ENCODE measurements around the gene TYW1B. TPM values are rescaled to one million over a fixed set of nuclear protein-coding genes. Genes with fewer than 3 reads are reported as not detected.
"Not testable (repeated sequence)": the region's sequence is repeated elsewhere in the genome, so short reads cannot be mapped to it uniquely, and the experiment has no call there.

Gene TYW1B
- 1 to 10 TPM; 1.7 to 4.5 (median 3.2) TPM for total RNA-seq

GRCh38 chr7:72827839-72828591 is at the start of gene TYW1B:
TYW1B (minus strand) TSS chr7:72828200; CDS start chr7:72828075, 125 bp downstream.
- peak; percentile 95 for ATAC-seq
- 0% methylated on average over 5 to 20 of the region's 49 CpGs for WGBS, 2 donors (ENCODE audit: low coverage in 1 of 2)
- H3K27ac ChIP-seq: peak within 1 kb of the TSS; percentile 91 to 99 (median 96)
- peak within 1 kb of the TSS; percentile 73 to 76 for H3K4me3 ChIP-seq
- TF ChIP-seq CTCF (IDR thresholded peaks at IDR 0.05) (peak in 2 of 4 experiments; percentile 42 to 47), POLR2A (IDR thresholded peaks at IDR 0.05) (peak; percentile 75 to 83), POLR2AphosphoS5 (IDR thresholded peaks at IDR 0.05) (peak; percentile 95)
- peaks cover 0 to 21% of the 10 kb centered on the region in 2 donors for H3K36me3 ChIP-seq
- not testable (repeated sequence) for H3K9me3 ChIP-seq, H3K27me3 ChIP-seq
- peaks cover 6 to 46% (median 17%) of the 10 kb centered on the region in 3 donors for H3K4me1 ChIP-seq

GRCh38 chr7:72867591-72867990 is 39.6 kb upstream of the TYW1B start:
- not testable (repeated sequence) for H3K27me3 ChIP-seq, H3K4me1 ChIP-seq, H3K9me3 ChIP-seq, H3K36me3 ChIP-seq, H3K27ac ChIP-seq, ATAC-seq, H3K4me3 ChIP-seq
- WGBS, 2 donors (ENCODE audit: low coverage in 1 of 2): 100% methylated on average over 3 of the region's 7 CpGs; no CpG with 5 or more reads in 1 of the 2 donors

- not testable (repeated sequence) for H3K36me3 ChIP-seq, H3K4me3 ChIP-seq, H3K4me1 ChIP-seq, ATAC-seq, H3K27me3 ChIP-seq, H3K27ac ChIP-seq, H3K9me3 ChIP-seq
- 85 to 86% methylated on average over 1 to 8 of the region's 9 CpGs for WGBS, 2 donors (ENCODE audit: low coverage in 1 of 2)
These were observed 30.9 kb upstream of the TYW1B start for GRCh38 chr7:72858846-72859400.

GRCh38 chr7:72857925-72858324 is 29.9 kb upstream of the TYW1B start:
- WGBS, 2 donors (ENCODE audit: low coverage in 1 of 2): 0 to 57% methylated on average over 1 of the region's 1 CpG
- not testable (repeated sequence) for H3K4me3 ChIP-seq, H3K9me3 ChIP-seq, H3K36me3 ChIP-seq, H3K27me3 ChIP-seq, H3K27ac ChIP-seq, ATAC-seq, H3K4me1 ChIP-seq

- H3K9me3 ChIP-seq, H3K4me1 ChIP-seq, ATAC-seq, H3K36me3 ChIP-seq, H3K4me3 ChIP-seq, H3K27me3 ChIP-seq, H3K27ac ChIP-seq: not testable (repeated sequence)
- WGBS, 2 donors (ENCODE audit: low coverage in 1 of 2): 67% methylated on average over 1 of the region's 6 CpGs; no CpG with 5 or more reads in 1 of the 2 donors
These were observed 27.3 kb upstream of the TYW1B start for GRCh38 chr7:72855261-72855660.

- not testable (repeated sequence) for H3K27me3 ChIP-seq, ATAC-seq, H3K4me1 ChIP-seq, H3K9me3 ChIP-seq, H3K36me3 ChIP-seq, H3K4me3 ChIP-seq, H3K27ac ChIP-seq
- WGBS, 2 donors (ENCODE audit: low coverage in 1 of 2): no CpG with 5 or more reads among the region's 2 CpGs
These were observed 24.9 kb upstream of the TYW1B start for GRCh38 chr7:72852937-72853336.

GRCh38 chr7:72850746-72851145 is 22.7 kb upstream of the TYW1B start:
- H3K4me1 ChIP-seq, ATAC-seq, H3K9me3 ChIP-seq, H3K27ac ChIP-seq, H3K27me3 ChIP-seq, H3K36me3 ChIP-seq, H3K4me3 ChIP-seq: not testable (repeated sequence)
- WGBS, 2 donors (ENCODE audit: low coverage in 1 of 2): 80 to 87% methylated on average over 1 to 3 of the region's 3 CpGs

- not testable (repeated sequence) for H3K9me3 ChIP-seq, H3K27ac ChIP-seq, H3K4me3 ChIP-seq, H3K27me3 ChIP-seq, H3K4me1 ChIP-seq, ATAC-seq
- H3K36me3 ChIP-seq: peaks cover 0 to 11% of the 10 kb centered on the region in 2 donors
- WGBS, 2 donors (ENCODE audit: low coverage in 1 of 2): 78% methylated on average over 6 of the region's 15 CpGs; no CpG with 5 or more reads in 1 of the 2 donors
These were observed 16.1 kb upstream of the TYW1B start for GRCh38 chr7:72844146-72844545.

GRCh38 chr7:72843166-72843565 is 15.2 kb upstream of the TYW1B start:
- not testable (repeated sequence) for H3K4me1 ChIP-seq, H3K27me3 ChIP-seq, H3K4me3 ChIP-seq, H3K27ac ChIP-seq, H3K9me3 ChIP-seq, ATAC-seq
- H3K36me3 ChIP-seq: peaks cover 0 to 20% of the 10 kb centered on the region in 2 donors
- no CpG with 5 or more reads among the region's 4 CpGs for WGBS, 2 donors (ENCODE audit: low coverage in 1 of 2)

- ATAC-seq: not testable (repeated sequence)
These were observed 13.0 kb upstream of the TYW1B start for GRCh38 chr7:72840966-72841511.

GRCh38 chr7:72838315-72838714 is 10.3 kb upstream of the TYW1B start:
- not testable (repeated sequence) for ATAC-seq, H3K27ac ChIP-seq, H3K4me1 ChIP-seq, H3K27me3 ChIP-seq, H3K9me3 ChIP-seq, H3K4me3 ChIP-seq
- WGBS, 2 donors (ENCODE audit: low coverage in 1 of 2): 96 to 100% methylated on average over 2 to 4 of the region's 6 CpGs
- peaks cover 0 to 68% of the 10 kb centered on the region in 2 donors for H3K36me3 ChIP-seq

More at GRCh38 chr7:72840966-72841511, 13.0 kb upstream of the TYW1B start:
- WGBS, 2 donors (ENCODE audit: low coverage in 1 of 2): 85% methylated on average over 3 to 5 of the region's 6 CpGs
- not testable (repeated sequence) for H3K9me3 ChIP-seq, H3K27me3 ChIP-seq, H3K4me1 ChIP-seq, H3K27ac ChIP-seq, H3K4me3 ChIP-seq
- peaks cover 0 to 41% of the 10 kb centered on the region in 2 donors for H3K36me3 ChIP-seq

- WGBS, 2 donors (ENCODE audit: low coverage in 1 of 2): 81 to 83% methylated on average over 2 to 3 of the region's 3 CpGs
- H3K27me3 ChIP-seq, ATAC-seq, H3K27ac ChIP-seq, H3K4me3 ChIP-seq, H3K9me3 ChIP-seq, H3K4me1 ChIP-seq: not testable (repeated sequence)
- peaks cover 0 to 79% of the 10 kb centered on the region in 2 donors for H3K36me3 ChIP-seq
These were observed 9.3 kb upstream of the TYW1B start for GRCh38 chr7:72837291-72837690.

Measured in gastroesophageal sphincter (tissue), 4 donors.